Neuron (in vitro differentiated cells): ENCODE measurements around the gene WNT10A.

ENCODE experiments used
- H2AFZ ChIP-seq: one replicate; pipeline ENCODE4 v1.6.1; 2013; ENCODE audit warnings: low read depth, mild to moderate bottlenecking, inconsistent platforms, low read length, moderate library complexity
- H3K27me3 ChIP-seq: one replicate; pipeline ENCODE4 v1.6.1; 2013; ENCODE audit warnings: low read length; ENCODE audit not compliant: insufficient read depth
- H3K36me3 ChIP-seq: one replicate; pipeline ENCODE4 v1.6.1; 2013; ENCODE audit warnings: low read length; ENCODE audit not compliant: insufficient read depth
- H3K4me1 ChIP-seq: one replicate; pipeline ENCODE4 v1.6.1; 2013; ENCODE audit warnings: low read length; ENCODE audit not compliant: insufficient read depth
- H3K4me3 ChIP-seq: 2 replicates; pipeline ENCODE4 v1.5.1; 2013; ENCODE audit warnings: mild to moderate bottlenecking, low read length, moderate library complexity
- H3K9me3 ChIP-seq: one replicate; pipeline ENCODE4 v1.6.1; 2013; ENCODE audit warnings: low read length

The WNT10A gene

GRCh38 chr2:218883491-218884490 lies 3.1 kb downstream of the WNT10A start:
- Histone ChIP-seq H3K27me3 (peaks cover 76% of the 10 kb centered on the region), H2AFZ (no peak overlapping the region), H3K4me3 (no peak overlapping the region), H3K4me1 (peaks cover 22% of the 10 kb centered on the region), H3K9me3 (no peaks in the 10 kb centered on the region), H3K36me3 (no peaks in the 10 kb centered on the region)

- Histone ChIP-seq H2AFZ (no peak overlapping the region), H3K27me3 (peaks cover 70% of the 10 kb centered on the region)
Measured at GRCh38 chr2:218884519-218884918, 3.9 kb downstream of the WNT10A start.

GRCh38 chr2:218885981-218886947 lies 5.6 kb downstream of the WNT10A start:
- Histone ChIP-seq H3K27me3 (peaks cover 68% of the 10 kb centered on the region), H3K36me3 (no peaks in the 10 kb centered on the region), H3K9me3 (no peaks in the 10 kb centered on the region), H3K4me1 (peaks cover 11% of the 10 kb centered on the region), H3K4me3 (no peak overlapping the region), H2AFZ (no peak overlapping the region)

More at GRCh38 chr2:218884519-218884918, 3.9 kb downstream of the WNT10A start:
- no peaks in the 10 kb centered on the region for H3K36me3 ChIP-seq
- no peaks in the 10 kb centered on the region for H3K9me3 ChIP-seq
- no peak overlapping the region for H3K4me3 ChIP-seq
- H3K4me1 ChIP-seq: peaks cover 16% of the 10 kb centered on the region

GRCh38 chr2:218887079-218887478 lies 6.4 kb downstream of the WNT10A start:
- H3K27me3 ChIP-seq: peaks cover 68% of the 10 kb centered on the region
- H3K4me3 ChIP-seq: no peak overlapping the region
- H3K36me3 ChIP-seq: no peaks in the 10 kb centered on the region
- H3K9me3 ChIP-seq: no peaks in the 10 kb centered on the region
- peaks cover 11% of the 10 kb centered on the region for H3K4me1 ChIP-seq
- no peak overlapping the region for H2AFZ ChIP-seq

- Histone ChIP-seq H3K4me1 (peaks cover 11% of the 10 kb centered on the region), H2AFZ (no peak overlapping the region), H3K9me3 (no peaks in the 10 kb centered on the region), H3K36me3 (no peaks in the 10 kb centered on the region), H3K27me3 (peaks cover 60% of the 10 kb centered on the region), H3K4me3 (no peak overlapping the region)
Measured at GRCh38 chr2:218888341-218888740, 7.7 kb downstream of the WNT10A start.

GRCh38 chr2:218889937-218890336 lies 9.3 kb downstream of the WNT10A start:
- H3K9me3 ChIP-seq: no peaks in the 10 kb centered on the region
- H3K4me3 ChIP-seq: no peak overlapping the region
- H2AFZ ChIP-seq: no peak overlapping the region
- H3K27me3 ChIP-seq: peaks cover 65% of the 10 kb centered on the region
- no peaks in the 10 kb centered on the region for H3K36me3 ChIP-seq
- peaks cover 11% of the 10 kb centered on the region for H3K4me1 ChIP-seq

GRCh38 chr2:218890369-218890768 lies 9.7 kb downstream of the WNT10A start:
- Histone ChIP-seq H3K9me3 (no peaks in the 10 kb centered on the region), H2AFZ (no peak overlapping the region), H3K36me3 (no peaks in the 10 kb centered on the region), H3K27me3 (peaks cover 65% of the 10 kb centered on the region), H3K4me1 (peaks cover 11% of the 10 kb centered on the region), H3K4me3 (no peak overlapping the region)

- no peak overlapping the region for H3K4me3 ChIP-seq
- H3K9me3 ChIP-seq: no peaks in the 10 kb centered on the region
- H3K27me3 ChIP-seq: peaks cover 71% of the 10 kb centered on the region
- peaks cover 8% of the 10 kb centered on the region for H3K4me1 ChIP-seq
- H2AFZ ChIP-seq: no peak overlapping the region
- H3K36me3 ChIP-seq: no peaks in the 10 kb centered on the region
Measured at GRCh38 chr2:218891275-218892135, 10.9 kb downstream of the WNT10A start.

GRCh38 chr2:218892693-218893348 lies 12.2 kb downstream of the WNT10A start:
- H3K27me3 ChIP-seq: peaks cover 77% of the 10 kb centered on the region
- peaks cover 13% of the 10 kb centered on the region for H3K4me1 ChIP-seq

GRCh38 chr2:218893349-218894150 lies 12.9 kb downstream of the WNT10A start:
- Histone ChIP-seq H3K4me1 (peaks cover 13% of the 10 kb centered on the region), H3K9me3 (no peaks in the 10 kb centered on the region), H3K4me3 (peak overlapping the region; percentile 39), H3K27me3 (peaks cover 77% of the 10 kb centered on the region), H2AFZ (peak overlapping the region; percentile 92), H3K36me3 (no peaks in the 10 kb centered on the region)

More at GRCh38 chr2:218892693-218893348, 12.2 kb downstream of the WNT10A start:
- peak overlapping the region; percentile 92 for H2AFZ ChIP-seq
- peak overlapping the region; percentile 39 for H3K4me3 ChIP-seq
- no peaks in the 10 kb centered on the region for H3K36me3 ChIP-seq
- no peaks in the 10 kb centered on the region for H3K9me3 ChIP-seq

GRCh38 chr2:218894151-218894879 lies 13.7 kb downstream of the WNT10A start:
- Histone ChIP-seq H3K9me3 (no peaks in the 10 kb centered on the region), H3K4me1 (peaks cover 13% of the 10 kb centered on the region), H3K4me3 (no peak overlapping the region), H3K36me3 (no peaks in the 10 kb centered on the region), H3K27me3 (peaks cover 84% of the 10 kb centered on the region), H2AFZ (no peak overlapping the region)
